Bone marrow (tissue), 2 donors: ENCODE measurements around the gene TBX3.
"Not testable (repeated sequence)": the region's sequence is repeated elsewhere in the genome, so short reads cannot be mapped to it uniquely, and the experiment has no call there.

ENCODE experiments used
- DNase-seq, 2 donors: peaks; one replicate each; lab custom pipeline; 2025; lab: John Stamatoyannopoulos, UW

Gene TBX3

DNA sequence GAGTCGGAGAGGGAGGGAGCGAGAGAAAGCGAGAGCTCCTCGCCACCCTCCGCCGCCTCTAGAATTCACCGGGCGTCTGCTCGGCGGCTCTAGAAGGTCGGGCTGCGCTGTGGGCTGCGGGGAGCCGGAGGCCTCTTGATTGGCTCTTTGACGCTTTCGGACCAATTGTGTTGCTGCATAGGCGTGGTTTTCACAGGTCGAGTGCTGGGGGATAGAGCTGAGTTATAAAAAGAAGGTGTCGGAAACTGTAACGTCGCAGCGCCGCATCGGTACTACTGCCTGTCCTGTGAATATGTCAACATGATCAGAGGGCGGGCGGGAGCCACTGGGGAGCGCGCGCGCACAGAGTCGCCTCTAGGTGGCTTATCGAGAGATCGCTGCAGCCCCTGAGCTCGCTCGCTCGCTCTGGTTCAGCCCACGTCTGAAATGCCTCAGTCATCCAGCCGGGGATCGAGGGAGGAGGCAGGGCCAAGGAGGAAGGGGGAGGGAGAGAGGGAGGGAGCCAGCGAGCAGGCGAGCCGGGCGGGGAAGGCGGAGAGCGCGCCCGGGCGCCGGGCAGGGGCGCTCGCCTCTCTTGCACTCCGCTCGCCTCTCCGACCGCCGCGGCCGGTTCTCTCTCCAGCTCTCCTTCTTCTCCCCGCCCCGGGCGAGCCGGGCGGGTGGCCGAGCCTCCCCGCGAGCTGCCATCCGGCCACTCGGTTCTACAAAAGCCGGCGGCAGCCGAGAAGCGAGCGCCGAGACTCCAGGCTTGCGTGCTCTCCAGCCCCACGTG is at the start of gene TBX3:
TSS of gene TBX3 (minus strand) at position 78 of the 772 bp plus-strand sequence. CDS start 975 bp downstream, outside the sequence.
- peak; percentile 6 to 46 for DNase-seq

DNA sequence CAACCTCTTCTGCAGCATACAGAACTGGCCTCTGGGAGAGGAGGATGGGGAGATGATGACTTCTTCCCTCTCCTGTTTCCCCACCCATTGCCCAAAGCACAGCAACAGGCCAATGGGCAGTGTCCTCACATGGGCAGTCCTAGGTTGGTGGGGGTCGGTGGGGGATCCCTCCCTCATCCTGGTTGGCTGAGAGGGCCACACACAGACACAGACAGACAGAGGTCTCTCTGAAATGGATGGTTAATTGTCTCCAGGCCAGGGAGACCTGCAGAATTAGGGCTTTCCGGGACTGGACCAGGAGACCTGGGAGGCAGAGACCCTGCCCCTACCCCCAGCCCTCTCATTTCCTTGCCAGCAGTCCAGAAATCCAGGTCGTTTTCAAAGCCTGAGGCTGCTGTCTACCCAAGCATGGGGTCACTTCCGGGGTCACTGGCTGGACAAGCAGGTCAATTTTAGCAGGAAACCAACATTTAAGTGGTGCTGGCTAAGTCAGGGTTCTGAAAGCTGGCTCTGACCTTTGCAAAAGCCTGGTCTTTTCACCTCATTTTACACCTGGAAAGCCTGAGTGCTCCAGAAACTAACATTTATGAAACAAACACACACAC is 48.6 kb upstream of the TBX3 start:
- DNase-seq, result no peak

DNA sequence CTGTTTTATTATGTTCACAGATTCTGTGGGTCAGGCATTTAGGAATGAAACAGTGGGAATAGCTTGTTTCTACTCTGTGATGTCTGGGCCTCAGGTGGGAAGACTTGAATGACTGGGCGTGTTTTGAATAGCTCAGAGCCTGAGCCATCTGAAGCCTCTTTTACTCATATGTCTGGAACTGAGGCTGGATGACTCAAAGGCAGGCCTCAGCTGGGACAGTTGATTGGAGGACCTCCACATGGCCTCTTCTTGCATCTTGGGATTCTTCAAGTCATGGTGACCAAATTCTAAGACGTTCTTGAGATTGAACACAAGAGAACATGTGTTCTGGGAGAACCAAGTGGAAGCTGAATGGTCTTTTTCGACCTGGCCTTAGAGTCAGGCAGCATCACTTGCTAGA is 45.8 kb upstream of the TBX3 start:
- DNase-seq, result no peak

DNA sequence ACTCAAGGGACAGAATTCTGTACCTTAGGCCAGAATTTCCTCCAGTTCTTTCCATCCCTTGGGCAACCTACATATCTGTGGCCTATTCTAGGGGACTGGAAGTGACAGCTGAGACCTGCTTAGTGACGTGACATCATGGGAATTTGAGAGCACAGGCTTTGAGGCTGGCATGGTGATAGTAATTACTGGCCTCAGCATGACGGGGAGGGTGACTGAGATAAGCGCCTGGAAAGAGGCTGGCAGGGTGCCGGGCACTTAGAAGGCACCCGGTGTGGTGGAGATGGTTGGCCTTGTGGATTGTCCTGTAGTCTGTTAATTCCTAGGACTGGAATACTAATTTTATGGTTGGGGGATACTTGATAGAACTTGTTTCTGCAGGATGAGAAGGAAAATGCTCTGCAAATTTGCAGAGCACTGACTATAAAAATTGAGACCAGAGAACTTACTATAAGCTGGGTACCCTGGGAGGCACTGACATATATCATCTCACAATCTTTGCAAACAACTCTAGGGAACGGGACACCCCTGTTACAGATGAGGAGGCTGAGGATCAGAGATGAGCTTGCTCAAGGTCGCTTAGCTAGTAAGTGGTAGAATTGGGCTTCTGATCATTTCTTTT is 42.2 kb upstream of the TBX3 start:
- no peak for DNase-seq

DNA sequence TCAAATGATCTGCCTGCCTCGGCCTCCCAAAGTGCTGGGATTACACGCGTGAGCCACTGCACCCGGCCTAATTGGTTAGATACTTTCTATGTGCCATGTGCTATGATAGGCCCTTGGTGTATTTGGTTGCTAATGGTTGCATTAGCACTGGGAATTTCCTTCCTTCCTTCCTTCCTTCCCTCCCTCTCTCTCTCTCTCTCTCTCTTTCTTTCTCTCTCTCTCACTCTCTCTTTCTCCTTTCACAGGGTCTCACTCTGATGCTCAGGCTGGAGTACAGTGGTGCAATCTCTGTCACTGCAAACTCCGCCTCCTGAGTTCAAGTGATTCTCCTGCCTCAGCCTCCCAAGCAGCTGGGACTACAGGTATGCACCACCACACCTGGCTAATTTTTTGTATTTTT is 38.2 kb upstream of the TBX3 start:
- not testable (repeated sequence) for DNase-seq

DNA sequence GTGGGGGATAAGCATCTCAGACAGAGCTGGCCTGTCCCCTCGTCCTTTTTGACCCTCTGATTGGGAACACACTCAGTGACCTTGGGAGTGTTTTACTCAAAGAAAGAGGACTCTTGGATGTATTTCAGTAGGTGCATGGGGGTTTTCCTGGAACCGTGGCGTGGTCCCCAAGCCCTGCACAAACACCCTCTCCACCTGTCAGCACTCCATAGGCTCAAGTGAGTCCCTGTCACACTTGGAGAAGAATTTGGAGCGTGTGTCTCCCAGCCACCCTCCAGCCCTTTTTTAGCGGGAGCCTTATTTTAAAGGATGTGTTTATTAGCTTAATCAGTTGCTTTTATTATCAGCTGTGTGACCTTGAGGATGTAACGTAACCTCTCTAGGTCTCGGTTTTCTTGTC is 37.3 kb upstream of the TBX3 start:
- no peak for DNase-seq

DNA sequence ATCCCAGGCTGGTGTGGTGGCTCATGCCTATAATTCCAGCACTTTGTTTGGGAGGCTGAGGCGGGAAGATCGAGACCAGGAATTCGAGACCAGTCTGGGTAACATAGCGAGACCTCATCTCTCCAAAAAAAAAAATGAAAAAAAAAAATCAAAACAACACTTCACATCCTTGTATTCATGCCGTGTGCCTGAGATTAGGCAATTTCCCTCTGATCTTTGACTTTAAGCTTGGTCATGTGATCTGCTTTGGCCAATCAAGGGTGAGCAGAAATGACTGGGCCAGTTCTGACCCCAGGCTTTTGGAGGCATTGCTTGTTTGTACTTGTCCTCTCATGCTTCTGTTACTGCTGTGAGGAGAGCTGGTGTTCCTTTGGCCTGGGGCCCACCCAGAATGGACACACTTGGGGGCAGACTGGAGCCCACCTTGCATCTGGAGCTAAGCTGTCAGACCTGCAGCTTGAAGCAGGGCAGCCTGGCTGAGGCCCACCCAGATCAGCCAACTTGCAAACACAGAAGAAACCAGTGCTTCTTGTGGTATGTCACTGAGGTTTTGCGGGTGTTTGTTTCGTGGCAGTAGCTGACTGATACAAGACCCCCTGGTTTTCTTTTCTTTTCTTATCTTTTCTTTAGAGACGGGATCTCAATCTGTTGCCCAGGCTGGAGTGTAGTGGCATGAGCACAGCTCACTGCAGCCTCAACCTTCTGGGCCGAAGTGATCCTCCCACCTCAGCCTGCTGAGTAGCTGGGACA is 29.7 kb upstream of the TBX3 start:
- DNase-seq, result no peak

DNA sequence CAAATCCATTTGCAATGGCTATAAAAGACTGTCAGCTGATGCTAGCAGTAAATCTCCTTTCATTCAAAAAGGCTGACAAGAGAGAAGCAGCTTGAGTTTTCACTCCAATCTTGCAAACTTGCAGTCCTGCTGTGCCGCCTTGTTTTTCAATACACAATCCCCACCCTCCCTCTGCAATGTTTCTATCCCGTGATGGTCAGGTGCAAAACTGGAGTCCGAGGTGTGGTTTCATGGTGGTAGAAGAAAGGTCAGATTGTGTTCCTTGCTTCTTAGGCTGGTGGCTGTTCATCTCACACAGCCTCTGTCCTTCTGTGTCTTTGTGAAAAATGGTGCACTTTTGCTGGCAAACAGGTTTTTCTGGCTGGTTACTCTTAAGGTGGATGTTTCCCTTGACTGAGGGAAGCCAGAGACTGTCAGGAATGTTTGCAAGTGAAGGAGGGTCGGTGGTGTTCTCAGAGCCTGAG is 27.7 kb upstream of the TBX3 start:
- no peak for DNase-seq

DNA sequence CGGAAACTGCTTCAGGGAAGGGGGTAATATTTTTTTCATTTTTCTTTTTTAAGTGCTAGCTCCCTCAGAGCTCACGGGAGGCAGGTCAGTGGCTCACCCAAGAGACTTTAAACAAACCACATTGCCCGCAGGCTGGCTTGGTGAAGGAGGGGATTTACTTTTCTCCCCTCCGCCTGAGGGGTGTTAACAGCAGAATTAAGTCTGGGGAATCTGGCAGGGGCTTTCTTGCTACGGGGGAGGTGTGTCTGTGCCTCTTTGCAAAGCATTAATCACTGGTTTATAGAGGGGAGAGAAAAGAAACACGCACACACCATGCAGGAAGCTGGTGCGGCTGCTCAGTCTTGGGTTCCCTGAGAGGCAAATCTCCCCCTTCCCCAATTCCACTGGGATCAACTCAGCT is 26.2 kb upstream of the TBX3 start:
- no peak for DNase-seq

DNA sequence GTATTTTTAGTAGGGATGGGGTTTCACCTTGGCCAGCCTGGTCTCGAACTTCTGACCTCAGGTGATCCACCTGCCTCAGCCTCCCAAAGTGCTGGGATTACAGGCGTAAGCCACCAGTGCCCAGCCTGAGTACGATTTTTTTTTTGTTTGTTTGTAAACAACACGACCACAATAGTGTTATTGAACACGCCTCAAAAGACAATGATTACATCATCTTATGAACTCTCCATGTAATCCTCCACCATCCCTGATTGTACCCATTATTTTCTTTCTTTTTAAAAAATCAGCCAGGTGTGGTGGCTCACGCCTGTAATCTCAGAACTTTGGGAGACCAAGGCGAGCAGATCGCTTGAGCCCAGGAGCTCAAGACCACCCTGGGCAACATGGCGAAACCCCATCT is 25.1 kb upstream of the TBX3 start:
- no peak for DNase-seq

DNA sequence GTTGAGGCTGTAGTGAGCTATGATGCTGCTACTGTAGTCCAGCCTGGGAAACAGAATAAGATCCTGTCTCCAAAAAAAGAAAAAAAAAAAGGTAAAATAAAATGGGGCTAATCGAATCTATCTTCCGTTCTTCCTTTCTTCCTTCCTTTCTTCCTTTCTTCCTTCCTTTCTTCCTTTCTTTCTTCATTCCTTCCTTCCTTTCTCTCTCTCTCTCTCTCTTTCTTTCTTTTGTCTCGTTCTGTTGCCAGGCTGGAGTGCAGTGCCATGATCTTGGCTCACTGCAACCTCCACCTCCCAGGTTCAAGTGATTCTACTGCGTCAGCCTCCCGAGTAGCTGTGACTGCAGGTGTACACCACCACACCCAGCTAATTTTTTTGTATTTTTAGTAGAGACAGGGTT is 24.6 kb upstream of the TBX3 start:
- DNase-seq, result not testable (repeated sequence)

DNA sequence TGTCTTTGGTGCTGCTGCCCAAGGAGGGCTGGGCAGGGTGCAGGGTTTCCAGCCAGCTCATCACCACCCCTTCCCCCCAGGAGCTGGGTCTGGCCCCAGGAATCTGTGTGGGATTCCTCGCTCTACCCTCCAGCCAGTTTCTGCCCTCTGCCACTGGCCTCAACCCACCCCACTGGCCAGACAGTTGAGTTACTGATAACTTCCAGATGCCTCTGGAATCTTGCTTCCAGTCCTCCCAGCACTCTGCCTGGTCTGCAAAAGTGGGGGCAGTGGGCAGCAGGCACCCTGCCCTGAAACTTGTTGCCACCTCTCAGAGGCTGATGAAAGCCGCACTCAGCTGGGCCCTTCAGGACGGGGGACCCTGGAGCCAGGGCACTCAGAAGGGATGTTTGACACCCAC is 20.1 kb upstream of the TBX3 start:
- no peak for DNase-seq

DNA sequence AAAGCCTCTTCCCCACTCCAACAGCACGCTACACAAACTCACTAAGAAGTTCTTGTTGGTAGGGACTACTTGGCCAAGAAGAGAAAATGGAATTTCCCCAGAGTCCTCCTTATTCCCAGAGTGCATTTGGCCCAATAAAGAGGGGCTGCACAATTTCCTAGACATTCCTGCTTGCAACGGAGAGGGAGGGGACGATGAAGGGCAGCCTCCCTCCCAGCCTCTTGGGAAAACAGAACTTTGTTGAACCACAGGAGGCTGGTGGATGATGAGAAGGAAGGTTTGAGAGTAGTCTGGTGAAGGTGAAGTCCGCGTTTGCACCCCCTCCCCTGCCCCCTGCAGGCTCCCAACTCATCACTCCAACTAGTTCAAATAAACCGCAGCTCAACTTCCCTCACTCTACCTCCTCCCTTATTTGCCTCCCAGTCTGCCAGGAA is 19.1 kb upstream of the TBX3 start:
- no peak for DNase-seq

DNA sequence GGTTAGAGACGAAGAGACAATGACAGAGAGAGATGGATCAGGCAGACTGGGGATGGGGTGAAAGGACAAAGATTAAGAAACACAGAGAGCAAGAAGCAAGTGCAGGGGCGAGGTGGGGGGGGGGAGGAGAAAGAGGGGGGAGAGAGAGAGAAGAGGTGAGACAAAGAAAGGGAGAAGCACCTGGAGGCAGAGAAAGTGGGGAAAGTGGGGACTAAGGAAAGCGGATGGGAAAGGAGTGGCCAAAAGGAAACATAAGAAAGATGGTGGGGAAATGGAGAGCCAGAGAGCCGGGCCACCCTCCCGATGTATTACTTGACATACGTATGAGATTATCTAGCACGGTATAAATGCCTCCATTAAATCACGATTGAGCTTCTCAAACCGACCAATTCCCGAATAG is 18.5 kb upstream of the TBX3 start:
- DNase-seq, result no peak

DNA sequence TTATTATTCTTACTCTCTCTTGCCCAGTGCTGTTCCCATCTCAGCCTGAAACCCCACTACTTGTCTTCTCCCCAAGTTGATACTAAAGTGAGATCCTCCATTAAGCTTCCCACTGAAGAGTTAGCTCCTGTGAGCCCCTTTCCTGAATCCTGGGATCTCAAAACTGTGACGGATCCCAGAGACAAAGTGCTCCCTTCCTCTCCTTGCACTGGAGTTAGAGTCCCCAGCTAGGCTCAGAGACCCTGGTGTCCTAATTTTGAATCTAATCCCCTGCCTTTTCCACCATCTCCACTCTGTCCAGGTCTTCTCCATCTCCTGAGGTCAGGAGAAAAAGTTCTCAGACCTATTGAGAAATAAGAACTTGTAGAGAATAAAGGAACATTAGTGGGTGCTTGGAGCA is 17.6 kb upstream of the TBX3 start:
- no peak for DNase-seq

DNA sequence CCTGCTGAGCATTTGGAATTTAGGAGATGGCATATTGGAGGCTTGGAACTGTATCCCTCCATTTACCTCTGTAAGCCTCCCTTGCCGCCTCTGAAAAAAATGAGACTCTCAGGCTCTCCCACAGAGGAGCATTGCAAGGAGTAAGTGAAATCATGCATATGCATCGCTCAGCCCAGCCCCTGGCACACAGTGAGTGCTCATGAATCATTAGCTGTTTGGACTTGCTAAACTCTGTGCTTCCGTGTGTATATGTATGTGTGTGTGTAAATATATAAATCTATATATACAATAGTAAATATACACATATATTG is 17.1 kb upstream of the TBX3 start:
- DNase-seq, result no peak

DNA sequence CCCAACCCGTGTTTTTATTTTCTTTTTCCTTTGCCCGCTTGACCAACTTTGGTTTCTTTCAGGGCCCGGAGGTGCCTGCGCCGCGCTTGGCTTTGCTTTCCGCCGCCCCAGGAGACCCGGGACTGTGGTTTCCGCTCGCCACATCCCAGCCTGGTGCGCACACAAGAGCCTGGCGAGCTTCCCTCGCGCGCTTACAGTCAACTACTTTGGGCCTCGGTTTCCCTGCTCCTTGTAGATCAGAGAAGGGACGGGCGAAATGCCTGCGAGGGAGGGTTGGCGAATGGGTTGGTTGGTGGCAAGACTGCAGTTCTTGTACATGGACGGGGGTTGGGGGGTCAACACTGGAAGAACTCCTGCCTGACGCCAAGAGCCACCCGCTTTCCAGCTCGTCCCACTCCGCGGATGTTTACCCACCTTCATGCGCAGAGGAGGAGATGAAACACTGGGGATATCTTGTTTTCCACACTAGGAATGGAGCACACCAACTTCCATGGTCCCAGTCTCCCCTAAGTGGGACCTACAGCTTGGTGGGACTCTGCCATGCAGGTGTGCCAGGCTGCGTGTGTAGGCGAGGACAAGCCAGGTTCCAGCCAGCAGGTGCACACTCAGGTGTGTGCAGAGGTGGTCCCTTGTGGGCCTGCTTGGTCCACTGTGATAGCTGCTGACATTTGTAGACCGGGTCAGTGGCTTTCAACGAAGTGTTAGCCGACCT is 16.6 kb upstream of the TBX3 start:
- no peak for DNase-seq

DNA sequence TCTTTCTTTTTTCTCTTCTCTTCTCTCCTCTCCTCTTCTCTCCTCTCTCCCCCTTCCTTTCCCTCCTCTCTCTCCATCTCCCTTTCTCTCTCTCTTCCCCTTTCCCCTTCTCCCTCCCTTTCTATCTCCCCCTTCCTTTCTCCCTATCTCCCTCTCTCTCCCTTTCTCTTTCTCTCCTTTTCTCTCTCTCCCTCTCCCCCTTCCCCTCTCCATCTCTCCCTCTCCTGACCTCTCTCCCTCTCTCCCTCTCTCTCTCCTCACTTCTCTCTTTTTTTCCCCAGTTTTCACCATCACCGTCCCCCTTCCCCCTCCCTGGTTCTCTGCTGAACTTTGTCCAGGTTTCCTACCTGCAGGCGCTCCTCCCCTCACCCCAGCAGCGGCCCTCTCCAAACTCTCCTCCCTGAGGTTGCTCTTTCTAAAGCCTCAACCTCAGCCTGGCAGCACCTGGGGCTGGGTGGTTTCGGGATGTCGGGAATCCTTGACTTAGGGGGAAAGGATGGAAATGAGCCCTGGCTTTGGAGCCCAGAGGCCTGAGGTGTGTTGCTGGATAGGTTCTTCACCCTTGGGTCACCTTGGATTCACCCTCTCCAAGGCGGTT is 14.7 kb upstream of the TBX3 start:
- no peak for DNase-seq

DNA sequence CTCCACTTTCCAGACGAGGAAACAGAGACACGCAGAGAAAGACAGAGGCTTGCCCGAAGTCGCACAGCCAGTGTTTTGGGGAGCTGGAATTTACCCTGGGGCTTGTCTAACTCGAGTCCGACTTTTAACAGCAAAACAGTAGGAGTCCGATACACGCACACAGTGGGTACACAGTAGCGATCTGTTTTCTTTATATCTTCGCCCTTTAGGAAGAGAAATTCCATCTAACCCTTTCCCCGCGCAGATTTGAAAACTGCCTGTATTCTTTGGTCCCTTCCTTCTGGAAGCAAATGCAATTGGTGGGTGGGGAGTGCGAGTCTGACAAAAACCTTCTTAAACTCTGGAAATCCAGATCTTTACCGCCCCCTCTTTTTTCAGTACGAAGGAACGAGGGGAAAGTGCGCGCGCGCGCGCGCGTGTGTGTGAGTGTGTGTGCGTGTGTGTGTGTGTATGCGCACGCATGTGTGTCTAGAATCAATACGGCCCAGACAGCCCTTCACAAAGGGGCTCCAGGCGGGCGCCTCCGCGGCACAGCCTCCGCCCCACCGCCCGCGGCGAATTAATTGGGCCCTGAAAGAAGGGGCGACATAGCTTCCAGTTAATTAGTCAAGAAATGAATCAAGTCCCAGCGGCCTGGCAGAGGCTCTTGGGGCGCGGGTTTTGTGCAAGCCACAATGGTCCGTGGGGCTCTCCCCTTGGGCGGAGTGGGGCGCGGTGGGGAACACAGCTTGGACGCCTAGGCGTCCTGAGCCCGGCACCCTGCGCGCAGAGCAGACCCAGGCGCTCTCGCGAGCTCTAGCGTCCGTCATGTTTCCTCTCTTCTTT is 14.0 kb upstream of the TBX3 start:
- DNase-seq, result no peak

DNA sequence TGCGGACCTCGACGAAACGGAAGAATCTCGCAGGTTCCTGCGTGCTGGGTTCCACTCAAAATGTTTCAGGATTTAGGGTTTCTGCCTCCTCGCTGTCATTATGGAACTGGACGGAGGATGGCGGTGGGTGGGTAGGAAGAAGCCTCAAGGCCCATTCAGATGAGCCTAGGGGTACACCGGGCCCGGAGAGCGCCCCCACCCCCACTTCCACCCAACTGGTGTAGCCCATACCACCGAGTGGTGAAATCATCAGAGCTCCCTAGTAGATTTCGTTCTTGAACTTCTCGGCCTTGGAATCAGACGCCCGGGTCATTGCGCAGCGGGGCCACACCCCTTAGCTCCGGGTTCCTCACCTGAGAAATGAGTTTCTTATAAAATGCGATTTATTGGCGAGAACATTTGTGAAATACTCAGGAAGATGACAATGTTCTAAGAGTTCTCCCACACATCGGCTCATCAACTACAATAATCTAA is 13.3 kb upstream of the TBX3 start:
- DNase-seq, result no peak
